Brain pericyte (primary cell): Measurements from ENCODE around the gene ELK3.

Experiments
- DNase-seq: peaks from one replicate; pipeline ENCODE4 v3.0.0-alpha.2; 2012; ENCODE audit warnings: low read depth, low spot score

ELK3 gene

GRCh38 chr12:96193725-96194575 lies at the start of gene ELK3:
TSS of gene ELK3 (plus strand) at chr12:96194375.
- no peak for DNase-seq

- DNase-seq = no peak
These were observed 47.4 kb upstream of the ELK3 start for GRCh38 chr12:96146747-96147146.

GRCh38 chr12:96150442-96150841 lies 43.7 kb upstream of the ELK3 start:
- no peak for DNase-seq

- no peak for DNase-seq
These were observed 42.0 kb upstream of the ELK3 start for GRCh38 chr12:96152164-96152563.

GRCh38 chr12:96153131-96153725 lies 40.9 kb upstream of the ELK3 start:
- DNase-seq = no peak

GRCh38 chr12:96155181-96155580 lies 39.0 kb upstream of the ELK3 start:
- no peak for DNase-seq

- DNase-seq = no peak
These were observed 38.4 kb upstream of the ELK3 start for GRCh38 chr12:96155781-96156180.

GRCh38 chr12:96156211-96156610 lies 38.0 kb upstream of the ELK3 start:
- DNase-seq = no peak

- no peak for DNase-seq
These were observed 36.7 kb upstream of the ELK3 start for GRCh38 chr12:96157427-96157826.

- DNase-seq = no peak
These were observed 29.0 kb upstream of the ELK3 start for GRCh38 chr12:96164951-96165811.

- no peak for DNase-seq
These were observed 27.4 kb upstream of the ELK3 start for GRCh38 chr12:96166765-96167164.

GRCh38 chr12:96167492-96167891 lies 26.7 kb upstream of the ELK3 start:
- DNase-seq = no peak

GRCh38 chr12:96170328-96170727 lies 23.8 kb upstream of the ELK3 start:
- DNase-seq = no peak

GRCh38 chr12:96170762-96171161 lies 23.4 kb upstream of the ELK3 start:
- DNase-seq = no peak

- DNase-seq = no peak
These were observed 22.3 kb upstream of the ELK3 start for GRCh38 chr12:96171905-96172304.

GRCh38 chr12:96172981-96173380 lies 21.2 kb upstream of the ELK3 start:
- DNase-seq = no peak

- DNase-seq = no peak
These were observed 17.6 kb upstream of the ELK3 start for GRCh38 chr12:96176575-96176974.

- no peak for DNase-seq
These were observed 17.2 kb upstream of the ELK3 start for GRCh38 chr12:96177013-96177412.

- no peak for DNase-seq
These were observed 10.3 kb upstream of the ELK3 start for GRCh38 chr12:96183734-96184370.

- DNase-seq = no peak
These were observed 8.3 kb upstream of the ELK3 start for GRCh38 chr12:96185914-96186313.

- no peak for DNase-seq
These were observed 7.4 kb upstream of the ELK3 start for GRCh38 chr12:96186607-96187301.
